HG02759 (cell line): ENCODE results near the gene ADCY4.

Experiments
- ATAC-seq: cut with Tn5 transposase; IDR thresholded peaks from one replicate; pipeline ENCODE4 v1.9.1; 2021; ENCODE audit warnings: mild to moderate bottlenecking, moderate library complexity; ENCODE audit not compliant: unreplicated experiment

ADCY4 gene

GRCh38 chr14:24317141-24317928, 17.5 kb downstream of the ADCY4 start:
- no peak for ATAC-seq

- ATAC-seq, result no peak
These were observed 18.3 kb downstream of the ADCY4 start for GRCh38 chr14:24316597-24316950.

GRCh38 chr14:24315807-24316596, 18.9 kb downstream of the ADCY4 start:
- ATAC-seq, result no peak

- ATAC-seq, result no peak
These were observed 19.5 kb downstream of the ADCY4 start for GRCh38 chr14:24315243-24315806.

- ATAC-seq, result no peak
These were observed 20.3 kb downstream of the ADCY4 start for GRCh38 chr14:24314377-24315193.

GRCh38 chr14:24313913-24314312, 21.0 kb downstream of the ADCY4 start:
- ATAC-seq, result no peak

- no peak for ATAC-seq
These were observed 21.9 kb downstream of the ADCY4 start for GRCh38 chr14:24312736-24313507.

GRCh38 chr14:24311837-24312615, 22.8 kb downstream of the ADCY4 start:
- ATAC-seq, result no peak

- ATAC-seq, result peak; percentile 69
These were observed 23.9 kb downstream of the ADCY4 start, which contains the start of gene LTB4R for GRCh38 chr14:24310646-24311604. Gene LTB4R (plus strand): TSS chr14:24311502. CDS start chr14:24315652, 4,150 bp downstream.

- no peak for ATAC-seq
These were observed 24.6 kb downstream of the ADCY4 start for GRCh38 chr14:24310265-24310645.

- no peak for ATAC-seq
These were observed 25.2 kb downstream of the ADCY4 start, which contains the start of gene LTB4R2 for GRCh38 chr14:24309538-24310264. Gene LTB4R2 (plus strand): TSS chr14:24310140. CDS start chr14:24310665, 525 bp downstream.

GRCh38 chr14:24308342-24309124, 26.3 kb downstream of the ADCY4 start:
- no peak for ATAC-seq

GRCh38 chr14:24307575-24308341, 27.1 kb downstream of the ADCY4 start, which contains the start of gene CIDEB:
Gene CIDEB (minus strand): TSS chr14:24307977. CDS start chr14:24307858, 119 bp downstream.
- ATAC-seq, result no peak

- ATAC-seq, result no peak
These were observed 27.7 kb downstream of the ADCY4 start for GRCh38 chr14:24307156-24307574.

GRCh38 chr14:24304019-24304387, 30.9 kb downstream of the ADCY4 start:
- ATAC-seq, result no peak
